NOMO-1 treated with dmso at 0.1 percent for 144 hours (cell line): Measurements from ENCODE around the gene ZNF613.
"Not testable (repeated sequence)": the region's sequence is repeated elsewhere in the genome, so short reads cannot be mapped to it uniquely, and the experiment has no call there.

ENCODE experiments used
- DNase-seq: peaks from one replicate; lab custom pipeline; 2025; ENCODE audit not compliant: unreplicated experiment; lab: John Stamatoyannopoulos, UW

ZNF613 gene

DNA sequence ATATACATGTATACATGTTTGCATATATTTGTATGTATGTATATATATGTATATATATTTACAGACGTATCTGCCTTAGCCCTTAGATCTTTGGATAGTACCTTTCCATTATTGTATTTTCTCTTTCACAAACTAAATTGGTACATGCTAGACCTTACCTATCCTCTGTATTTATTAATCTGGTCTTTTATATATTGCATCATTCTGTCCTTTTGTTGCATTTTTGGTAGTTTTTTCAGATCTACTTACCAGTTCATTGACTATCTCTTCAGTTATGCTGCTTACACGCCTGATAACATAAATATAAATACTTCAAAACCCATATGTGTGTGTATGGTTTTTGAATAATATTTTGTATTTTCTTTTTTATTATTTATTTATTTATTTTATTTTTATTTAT lies 11.7 kb downstream of the ZNF613 start:
- DNase-seq: no peak

DNA sequence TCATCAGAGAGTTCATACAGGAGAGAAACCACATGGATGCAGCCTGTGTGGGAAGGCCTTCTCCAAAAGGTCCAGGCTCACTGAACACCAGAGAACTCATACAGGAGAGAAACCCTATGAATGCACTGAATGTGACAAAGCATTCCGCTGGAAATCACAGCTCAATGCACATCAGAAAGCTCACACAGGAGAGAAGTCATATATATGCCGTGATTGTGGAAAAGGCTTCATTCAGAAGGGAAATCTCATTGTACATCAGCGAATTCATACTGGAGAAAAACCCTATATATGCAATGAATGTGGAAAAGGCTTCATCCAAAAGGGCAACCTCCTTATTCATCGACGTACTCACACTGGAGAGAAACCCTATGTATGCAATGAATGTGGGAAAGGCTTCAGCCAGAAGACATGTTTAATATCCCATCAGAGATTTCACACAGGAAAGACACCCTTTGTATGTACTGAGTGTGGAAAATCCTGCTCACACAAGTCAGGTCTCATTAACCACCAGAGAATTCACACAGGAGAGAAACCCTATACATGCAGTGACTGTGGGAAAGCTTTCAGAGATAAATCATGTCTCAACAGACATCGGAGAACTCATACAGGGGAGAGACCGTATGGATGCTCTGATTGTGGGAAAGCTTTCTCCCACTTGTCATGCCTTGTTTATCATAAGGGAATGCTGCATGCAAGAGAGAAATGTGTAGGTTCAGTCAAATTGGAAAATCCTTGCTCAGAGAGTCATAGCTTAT lies 17.7 kb downstream of the ZNF613 start:
- DNase-seq: no peak

DNA sequence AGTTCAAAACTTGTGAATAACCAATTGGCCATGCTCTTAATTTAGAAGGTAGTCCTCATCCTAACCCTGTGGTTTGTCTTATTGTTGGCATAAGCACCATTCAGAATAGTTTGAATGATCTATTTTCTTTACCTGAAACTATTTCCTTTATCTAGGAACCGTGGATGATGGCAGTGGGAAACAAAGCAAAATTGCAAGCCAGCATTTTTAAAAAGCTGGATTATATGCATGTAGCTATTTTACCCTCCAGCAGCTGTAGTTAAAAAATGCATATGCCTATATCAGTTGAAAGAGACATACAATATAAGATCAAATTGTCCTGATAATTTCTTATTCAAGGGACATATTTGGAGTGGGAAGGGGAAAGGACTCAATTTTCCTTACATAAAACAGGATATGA lies 19.3 kb downstream of the ZNF613 start:
- DNase-seq: no peak

- no peak for DNase-seq
Observed at GRCh38 chr19:51948975-51949374, 21.7 kb downstream of the ZNF613 start.

GRCh38 chr19:51957846-51958245 lies 30.6 kb downstream of the ZNF613 start:
- DNase-seq: not testable (repeated sequence)

- DNase-seq: no peak
Observed at GRCh38 chr19:51959791-51960190, 32.5 kb downstream of the ZNF613 start.

DNA sequence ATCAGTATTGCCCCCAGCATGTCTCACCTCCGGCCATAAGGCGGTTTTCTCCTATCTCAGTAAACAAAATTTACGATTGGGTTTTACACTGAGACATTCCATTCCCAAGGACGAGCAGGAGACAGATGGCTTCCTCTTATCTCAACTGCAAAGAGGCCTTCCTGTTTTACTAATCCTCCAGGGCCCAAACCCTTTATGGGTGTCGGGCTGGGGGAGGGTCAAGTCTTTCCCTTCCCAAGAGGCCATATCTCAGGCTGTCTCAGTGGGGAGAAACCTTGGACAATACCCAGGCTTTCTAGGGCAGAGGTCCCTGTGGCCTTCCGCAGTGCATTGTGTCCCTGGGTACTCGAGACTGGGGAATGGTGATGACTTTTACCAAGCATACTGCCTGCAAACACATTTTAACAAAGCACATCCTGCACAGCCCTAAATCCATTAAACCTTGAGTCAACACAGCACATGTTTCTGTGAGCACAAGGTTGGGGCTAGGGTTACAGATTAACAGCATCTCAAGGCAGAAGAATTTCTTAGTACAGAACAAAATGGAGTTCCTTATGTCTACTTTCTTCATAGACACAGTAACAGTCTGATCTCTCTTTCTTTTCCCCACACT lies 33.5 kb downstream of the ZNF613 start:
- DNase-seq: not testable (repeated sequence)

DNA sequence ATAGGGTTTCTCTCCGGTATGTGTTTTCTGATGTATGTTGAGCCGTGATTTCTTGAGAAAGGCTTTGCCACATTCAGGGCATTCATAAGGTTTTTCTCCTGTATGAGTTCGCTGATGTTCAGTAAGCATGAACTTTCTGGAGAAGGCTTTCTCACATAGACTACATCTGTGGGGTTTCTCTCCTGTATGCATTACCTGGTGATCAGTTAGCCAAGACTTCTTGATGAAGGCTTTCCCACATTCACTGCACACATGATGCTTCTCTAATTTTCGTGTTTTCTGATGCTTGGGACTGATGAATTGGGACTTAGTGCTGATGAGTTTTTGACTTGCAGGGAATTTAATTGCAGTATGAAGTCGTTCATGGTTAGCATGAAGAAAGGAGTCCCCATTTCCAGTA lies 38.3 kb downstream of the ZNF613 start:
- DNase-seq: no peak

DNA sequence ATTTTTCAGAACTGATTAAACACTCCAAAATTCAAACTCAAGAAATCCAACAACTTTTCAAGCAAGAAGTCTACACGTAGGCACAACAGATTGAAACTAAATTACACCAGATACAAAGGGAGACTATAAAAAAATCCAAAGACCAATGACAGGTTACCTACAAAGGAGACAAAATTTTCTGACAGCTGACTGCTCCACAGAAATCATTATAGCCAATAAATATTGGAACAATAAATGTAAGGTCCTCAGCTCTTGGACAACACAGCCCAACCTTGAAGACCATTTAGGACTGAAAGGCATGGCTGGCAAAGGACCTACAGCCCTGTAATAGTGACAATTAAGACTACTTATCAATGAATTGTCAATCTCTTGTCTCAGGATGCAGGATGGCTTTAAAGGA lies 43.4 kb downstream of the ZNF613 start:
- DNase-seq: no peak

DNA sequence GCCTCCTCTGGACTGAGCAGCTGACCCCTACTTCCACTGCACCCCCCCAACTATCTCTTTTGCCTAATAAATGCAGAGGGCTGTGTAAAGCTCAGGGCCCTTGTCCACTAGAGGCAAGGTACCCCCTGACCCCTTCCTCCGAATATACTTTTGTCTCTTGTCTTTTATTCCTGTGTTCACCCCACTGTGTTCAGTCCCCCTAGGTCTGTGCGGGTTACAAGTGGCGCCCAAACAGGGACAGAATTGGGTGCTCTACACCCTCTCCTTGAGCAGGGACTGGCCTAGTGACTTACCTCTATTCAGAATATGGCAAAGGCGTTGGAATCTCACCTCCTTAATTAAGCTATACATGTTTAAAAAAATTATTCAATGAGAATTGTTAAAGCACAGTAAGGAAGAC lies 44.4 kb downstream of the ZNF613 start:
- no peak for DNase-seq

DNA sequence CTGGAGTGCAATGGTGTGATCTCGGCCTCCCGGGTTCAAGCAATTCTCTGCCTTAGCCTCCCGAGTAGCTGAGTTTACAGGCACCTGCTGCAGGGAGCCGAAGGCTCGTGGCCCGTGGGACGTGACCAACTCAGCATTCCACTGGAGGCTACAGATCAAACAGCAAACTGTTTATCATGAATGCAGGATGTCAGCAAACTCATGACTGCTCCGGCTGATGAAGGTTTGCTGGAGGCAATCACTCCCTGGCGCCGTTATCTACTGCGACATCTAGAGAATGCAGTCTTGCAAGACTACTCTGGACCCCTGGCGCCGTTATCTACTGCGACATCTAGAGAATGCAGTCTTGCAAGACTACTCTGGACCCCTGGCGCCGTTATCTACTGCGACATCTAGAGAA lies 48.5 kb downstream of the ZNF613 start:
- DNase-seq: not testable (repeated sequence)

DNA sequence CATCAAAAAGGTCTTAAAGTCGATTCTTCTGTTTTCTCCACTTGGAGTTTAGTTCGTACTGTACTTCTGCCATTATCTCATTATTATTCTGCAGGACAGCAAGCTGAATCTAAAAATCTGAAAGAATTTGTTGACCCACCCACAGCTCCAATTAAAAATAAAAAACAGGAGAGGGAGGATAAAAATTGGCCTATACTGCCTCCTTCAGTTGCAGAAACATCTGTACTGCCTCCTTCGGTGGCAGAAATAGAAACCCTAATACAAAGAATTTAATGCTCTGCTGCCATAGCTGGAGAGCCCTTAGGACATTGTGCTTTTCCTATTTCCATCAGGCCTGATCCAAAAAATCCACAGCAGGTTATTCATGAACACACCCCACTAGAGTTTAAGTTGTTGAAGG lies 49.6 kb downstream of the ZNF613 start:
- no peak for DNase-seq

- DNase-seq: no peak
Observed at GRCh38 chr19:51977346-51977745, 50.1 kb downstream of the ZNF613 start.

GRCh38 chr19:51978882-51979281 lies 51.6 kb downstream of the ZNF613 start:
- no peak for DNase-seq

DNA sequence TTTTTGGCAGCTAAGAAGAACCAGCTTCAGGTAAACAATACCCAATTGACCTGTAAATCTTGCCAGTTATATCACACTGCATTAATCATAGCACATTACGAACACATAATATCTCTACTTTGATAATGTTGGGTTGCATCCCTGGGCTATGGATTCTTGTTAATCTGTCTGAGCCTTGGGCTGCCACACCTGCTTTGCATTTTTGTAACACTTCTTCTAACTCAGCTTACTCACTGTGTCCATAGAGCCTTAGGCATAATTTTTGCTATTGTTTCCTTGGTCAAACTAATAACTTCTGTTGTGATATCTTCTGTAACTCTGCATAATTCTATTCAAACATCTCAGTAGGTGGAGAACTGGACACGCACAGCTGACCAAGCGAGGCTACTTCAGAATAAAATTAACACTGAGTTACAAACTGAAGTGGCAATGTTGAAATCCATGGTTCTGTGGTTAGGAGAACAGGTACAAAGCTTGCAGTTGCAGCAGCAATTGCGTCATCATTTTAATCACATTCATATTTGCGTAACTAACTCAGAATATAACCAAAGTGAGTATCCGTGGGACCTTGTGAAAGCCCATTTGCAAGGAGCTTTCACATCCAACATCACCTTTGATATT lies 53.0 kb downstream of the ZNF613 start:
- DNase-seq: no peak

DNA sequence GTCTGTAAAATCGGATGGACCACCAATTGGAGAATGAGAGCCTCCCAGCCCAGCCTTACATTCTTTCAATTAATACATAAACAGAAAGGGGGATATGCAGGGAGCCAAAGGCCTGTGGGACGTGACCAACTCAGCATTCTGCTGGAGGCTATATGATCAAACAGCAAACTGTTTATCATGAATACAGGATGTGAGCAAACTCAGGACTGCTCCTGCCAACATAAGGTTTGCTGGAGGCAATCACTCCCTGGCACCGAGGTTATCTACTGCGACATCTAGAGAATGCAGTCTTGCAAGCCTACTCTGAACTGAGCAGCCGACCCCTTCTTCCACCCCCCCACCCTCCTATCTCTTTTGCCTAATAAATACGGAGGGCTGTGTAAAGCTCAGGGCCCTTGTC lies 53.7 kb downstream of the ZNF613 start:
- DNase-seq: not testable (repeated sequence)

- no peak for DNase-seq
Observed at GRCh38 chr19:51983361-51983760, 56.1 kb downstream of the ZNF613 start.

DNA sequence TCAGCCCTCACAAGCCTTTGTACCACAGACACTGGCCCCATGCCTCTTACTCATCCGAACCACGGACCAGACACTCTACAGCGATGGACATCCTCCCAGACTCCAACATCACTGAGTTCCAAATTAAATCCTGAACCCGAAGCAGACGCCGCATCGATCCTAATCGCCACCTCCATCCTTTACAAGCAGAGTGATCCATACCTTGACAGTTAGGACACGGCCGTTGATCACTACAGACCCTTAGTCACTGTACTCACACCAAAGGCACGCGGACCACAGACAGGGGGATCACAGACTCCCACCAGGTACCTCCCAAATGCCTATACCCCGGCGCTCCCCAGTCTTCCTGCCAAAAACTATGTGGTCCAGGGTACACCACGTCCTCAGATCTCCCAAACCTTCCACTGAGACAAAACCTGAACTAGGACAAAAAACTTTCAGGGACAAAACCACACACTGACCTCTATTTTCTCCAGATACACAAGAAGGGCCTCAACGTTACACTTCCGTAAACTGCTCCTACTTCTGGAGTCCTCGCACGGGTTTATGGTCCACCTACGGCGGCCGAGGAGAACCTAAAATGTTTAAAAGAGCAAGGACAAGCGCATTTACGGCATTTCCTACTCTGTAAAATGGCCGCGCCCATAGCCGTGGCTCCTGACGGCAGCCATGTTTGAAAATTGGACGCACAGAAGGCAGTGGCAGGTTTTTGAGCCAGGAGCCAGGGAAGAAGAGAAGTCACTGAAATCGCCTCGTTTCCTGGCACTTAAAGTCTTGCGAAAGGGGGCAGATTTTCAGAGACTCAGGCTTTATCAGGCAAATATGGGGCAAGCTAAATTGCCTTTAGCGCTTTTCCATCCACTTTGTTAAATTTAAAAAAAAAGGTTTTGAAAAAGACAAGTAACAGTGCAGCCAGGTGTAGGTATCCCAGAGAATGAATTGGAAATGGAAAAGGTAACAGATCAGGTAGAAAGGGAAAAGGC lies 59.3 kb downstream of the ZNF613 start, which contains the start of gene ZNF350:
TSS of gene ZNF350 (minus strand) at position 532 of the 983 bp plus-strand sequence. CDS start 12,480 bp downstream, outside the sequence.
- DNase-seq: peak; percentile 94

DNA sequence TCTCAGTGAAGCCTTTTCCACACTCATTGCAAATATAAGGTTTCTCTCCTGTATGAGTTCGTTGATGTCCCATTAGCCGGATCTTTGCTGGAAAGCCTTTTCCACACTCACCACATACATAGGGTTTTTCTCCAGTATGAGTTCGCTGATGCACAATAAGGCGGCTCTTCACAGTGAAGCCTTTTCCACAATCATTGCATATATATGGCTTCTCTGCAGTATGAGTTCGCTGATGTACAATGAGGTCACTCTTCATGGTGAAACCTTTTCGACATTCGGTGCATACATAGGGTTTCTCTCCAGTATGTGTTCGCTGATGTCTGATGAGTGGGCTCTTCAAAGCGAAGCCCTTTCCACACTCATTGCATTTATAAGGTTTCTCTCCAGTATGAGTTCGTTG lies 66.2 kb downstream of the ZNF613 start:
- no peak for DNase-seq

- DNase-seq: no peak
Observed at GRCh38 chr19:51994048-51994644, 66.9 kb downstream of the ZNF613 start.
